Heart right ventricle (tissue), 16 donors: ENCODE results near the gene BTBD9. TPM values are rescaled to one million over a fixed set of nuclear protein-coding genes. Genes with fewer than 3 reads are reported as not detected.

ENCODE experiments used
- ATAC-seq, 8 donors: fragments of 200-7000 bp; cut with Tn5 transposase; one replicate each; pipeline ENCODE4 v1.9.1; 2020; ENCODE audit warnings: mild to moderate bottlenecking in 8 of 8, moderate library complexity in 8 of 8, moderate number of reproducible peaks in 1 of 8
- DNase-seq, 2 donors: peaks; one replicate each; pipeline ENCODE4 v3.0.0-alpha.2; 2020
- H3K27ac ChIP-seq, 10 donors: fragments of 200-600 bp; sonication (generic) in 2 of 10; one replicate each; pipeline versions ENCODE4 v1.5.0 to v1.8.0; 2020 to 2022; ENCODE audit warnings: mild to moderate bottlenecking in 3 of 10
- H3K27me3 ChIP-seq, 7 donors: fragments of 200-600 bp; one replicate each; pipeline ENCODE4 v1.8.0; 2021 to 2022; ENCODE audit warnings: mild to moderate bottlenecking in 2 of 7
- H3K36me3 ChIP-seq, 9 donors: fragments of 200-600 bp; sonication (generic) in 1 of 9; one replicate each; pipeline versions ENCODE4 v1.5.0 to v1.8.0; 2020 to 2022; ENCODE audit warnings: mild to moderate bottlenecking in 2 of 9
- H3K4me1 ChIP-seq, 9 donors: fragments of 200-600 bp; sonication (generic) in 1 of 9; one replicate each; pipeline versions ENCODE4 v1.5.0 to v1.8.0; 2020 to 2022; ENCODE audit warnings: mild to moderate bottlenecking in 4 of 9
- H3K4me3 ChIP-seq, 10 donors: fragments of 200-600 bp; sonication (generic) in 2 of 10; one replicate each; pipeline versions ENCODE4 v1.5.0 to v1.8.0; 2020 to 2022; ENCODE audit warnings: mild to moderate bottlenecking in 7 of 10, moderate library complexity in 2 of 10
- H3K9me3 ChIP-seq, 11 donors: fragments of 200-600 bp in 10 of 11; sonication (generic) in 2 of 11; one replicate each; pipeline versions ENCODE4 v1.5.0 to v1.8.0; 2013 to 2022; ENCODE audit warnings: mild to moderate bottlenecking in 2 of 11, control low read depth in 1 of 11, moderate library complexity in 1 of 11
- WGBS, 2 donors: extraction: QIAGEN DNeasy Blood & Tissue Kit; methylation state at CpG; one replicate each; pipeline ENCODE4 v1.1.7; 2013; ENCODE audit warnings: inconsistent platforms in 1 of 2; 5-methylcytosine and 5-hydroxymethylcytosine counted together
- intact Hi-C, 10 donors: fragments of 100-400 bp; cut with DNase I; formaldehyde crosslinking; loops; one replicate each; pipeline versions ENCODE4 v1.11.1 to v1.14.2; 2022
- polyA plus RNA-seq, 2 donors: library from polyadenylated mRNA; stranded (reverse); fragments of 200-250 nt; gene quantifications; one replicate each; pipeline ENCODE4 v1.2.3, GENCODE V29; 2013
- total RNA-seq, 10 donors: library from RNA; stranded (reverse); fragmentation: NEBNext Ultra II Directional in 3 of 10; extraction: Animal tissue kit (Norgen Biotek cat#: 25700) in 3 of 10; gene quantifications; one replicate each; pipeline versions ENCODE4 v1.2.1 to v1.2.4, GENCODE V29; 2021 to 2023
- TF ChIP-seq, protein P1 (sequence below), 9 donors: fragments of 200-600 bp; sonication (generic) in 2 of 9; IDR thresholded peaks; one replicate each; pipeline versions ENCODE4 v1.5.0 to v1.8.0; 2021 to 2022; ENCODE audit warnings: antibody characterized with exemption in 9 of 9, mild to moderate bottlenecking in 5 of 9, moderate library complexity in 1 of 9
- donor health status: Arrhythmogenic right ventricular cardiomyopathy.
- donor health status: ischemic (EF 13 %, LVEDD 7.1; RV severe dilation, severe dysfunction).
- donor health status: healthy with polysubstance abuse.
- donor health status: DM: no; HTN: yes; CAD: no.
- donor health status: DM: no; HTN: no; CAD: no.
- donor health status: ischemic (EF 25% LVEDD 6.9; RV normal size, moderate dysfunction).
- donor health status: ischemic (EF 25% LVEDD 5.7; RV mildly dilated, moderate dysfunction).
- donor health status: healthy.
- donor health status: DM: yes; HTN: yes; CAD: no.
- donor health status: Ischemic cardiomyopathy.
- donor health status: ischemic (EF 35%, LVEDD 5.7; RV mildly dilated, moderate dysfunction).
- donor health status: nonischemic (EF 11% LVEDD 7.7; RV severe dilation, severe dysfunction).
- donor health status: DM: yes; HTN: yes; CAD: no.
- donor health status: PGD.
- donor health status: ischemic (EF 29% LVEDD 5.4; RV normal size, mild dysfunction).
- donor health status: nonischemic (EF 23%, LVEDD 6.1; RV moderate dilation, normal function).

The BTBD9 gene
- total and polyA plus RNA-seq, 12 donors = 4.2 to 27.7 (median 18.3) TPM

DNA sequence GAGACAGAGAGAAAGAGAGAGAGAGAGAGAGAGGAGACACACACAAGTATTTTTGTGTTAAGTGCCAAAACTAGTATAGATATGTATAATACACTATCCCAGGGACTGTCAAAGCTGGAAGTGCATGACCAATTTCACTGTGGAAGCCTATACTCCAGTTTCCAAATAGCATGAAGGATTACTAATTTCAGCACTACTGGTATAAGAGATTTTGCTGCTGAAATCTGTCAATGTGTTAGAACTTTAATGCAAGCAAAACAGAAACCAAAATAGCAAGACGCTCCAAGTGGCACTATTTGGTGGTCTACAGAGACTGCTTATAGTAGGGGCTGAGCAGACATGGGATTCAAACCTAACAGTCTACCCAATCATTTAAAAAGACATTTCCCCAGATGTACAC is 284.8 kb downstream of the BTBD9 start:
- peaks cover 0 to 32% (median 9%) of the 10 kb centered on the region in 9 donors for H3K4me1 ChIP-seq
- no peak overlapping the region for H3K27ac ChIP-seq
- H3K27me3 ChIP-seq = no peaks in the 10 kb centered on the region
- no peaks in the 10 kb centered on the region for H3K36me3 ChIP-seq
- 60 to 82% methylated on average over 1 of the region's 1 CpG for WGBS, 2 donors
- no peak overlapping the region for H3K4me3 ChIP-seq
- ATAC-seq (no peak), DNase-seq (no peak)
- intact Hi-C loops = no loop called here
- TF ChIP-seq, protein P1, sequence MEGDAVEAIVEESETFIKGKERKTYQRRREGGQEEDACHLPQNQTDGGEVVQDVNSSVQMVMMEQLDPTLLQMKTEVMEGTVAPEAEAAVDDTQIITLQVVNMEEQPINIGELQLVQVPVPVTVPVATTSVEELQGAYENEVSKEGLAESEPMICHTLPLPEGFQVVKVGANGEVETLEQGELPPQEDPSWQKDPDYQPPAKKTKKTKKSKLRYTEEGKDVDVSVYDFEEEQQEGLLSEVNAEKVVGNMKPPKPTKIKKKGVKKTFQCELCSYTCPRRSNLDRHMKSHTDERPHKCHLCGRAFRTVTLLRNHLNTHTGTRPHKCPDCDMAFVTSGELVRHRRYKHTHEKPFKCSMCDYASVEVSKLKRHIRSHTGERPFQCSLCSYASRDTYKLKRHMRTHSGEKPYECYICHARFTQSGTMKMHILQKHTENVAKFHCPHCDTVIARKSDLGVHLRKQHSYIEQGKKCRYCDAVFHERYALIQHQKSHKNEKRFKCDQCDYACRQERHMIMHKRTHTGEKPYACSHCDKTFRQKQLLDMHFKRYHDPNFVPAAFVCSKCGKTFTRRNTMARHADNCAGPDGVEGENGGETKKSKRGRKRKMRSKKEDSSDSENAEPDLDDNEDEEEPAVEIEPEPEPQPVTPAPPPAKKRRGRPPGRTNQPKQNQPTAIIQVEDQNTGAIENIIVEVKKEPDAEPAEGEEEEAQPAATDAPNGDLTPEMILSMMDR (IDR thresholded peaks at IDR 0.05) = no peak
- H3K9me3 ChIP-seq = no peaks in the 10 kb centered on the region

GRCh38 chr6:38354037-38354381 is 285.7 kb downstream of the BTBD9 start:
- WGBS, 2 donors = 91 to 100% methylated on average over 1 of the region's 1 CpG
- no peak for DNase-seq
- no peaks in the 10 kb centered on the region for H3K9me3 ChIP-seq
- no peaks in the 10 kb centered on the region for H3K36me3 ChIP-seq
- no peak overlapping the region for H3K27ac ChIP-seq
- no peak for ATAC-seq
- no peak overlapping the region for H3K4me3 ChIP-seq
- no peaks in the 10 kb centered on the region for H3K27me3 ChIP-seq
- intact Hi-C loops = no loop called here
- TF ChIP-seq, protein P1 (IDR thresholded peaks at IDR 0.05) = no peak
- peaks cover 0 to 31% (median 9%) of the 10 kb centered on the region in 9 donors for H3K4me1 ChIP-seq

DNA sequence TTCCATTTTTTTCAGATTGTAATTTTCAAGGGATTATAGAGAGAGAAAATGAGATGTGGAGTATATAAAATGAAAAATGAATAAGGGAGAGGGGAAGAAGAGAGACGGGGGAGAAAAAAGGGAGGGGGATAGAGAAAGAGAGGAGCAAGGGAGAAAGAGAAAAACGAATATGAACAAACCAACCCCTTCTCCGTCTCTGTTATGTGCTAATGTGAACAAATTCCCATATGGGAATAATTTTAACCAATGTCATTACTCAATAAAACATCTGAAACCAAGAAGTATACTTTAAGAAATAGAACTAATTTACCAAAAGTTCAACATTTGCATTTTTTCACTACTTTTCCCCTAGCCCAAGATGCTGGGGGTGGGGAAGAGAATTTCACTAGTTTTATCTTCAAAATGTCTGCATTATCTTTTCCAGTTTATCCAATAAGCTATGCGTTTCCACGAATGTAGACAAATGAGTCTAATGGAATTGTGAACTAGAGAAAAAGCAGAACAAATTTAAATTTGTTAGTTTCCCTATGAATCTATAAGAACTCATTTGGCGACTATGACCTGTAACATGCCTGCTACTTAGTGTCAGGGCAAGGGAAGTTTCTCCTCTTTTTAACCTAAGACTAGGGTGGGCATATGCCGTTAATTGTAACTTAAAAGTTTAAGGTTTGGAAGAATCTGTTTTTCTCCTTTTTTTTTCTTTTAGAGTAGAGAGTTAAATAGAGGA is 286.3 kb downstream of the BTBD9 start:
- H3K4me1 ChIP-seq = peaks cover 0 to 30% (median 9%) of the 10 kb centered on the region in 9 donors
- WGBS, 2 donors = 86 to 93% methylated on average over 7 of the region's 7 CpGs
- no peaks in the 10 kb centered on the region for H3K27me3 ChIP-seq
- ATAC-seq = no peak
- no peaks in the 10 kb centered on the region for H3K36me3 ChIP-seq
- intact Hi-C loops = no loop called here
- H3K4me3 ChIP-seq = no peak overlapping the region
- no peak for DNase-seq
- H3K9me3 ChIP-seq = no peaks in the 10 kb centered on the region
- TF ChIP-seq, protein P1 (IDR thresholded peaks at IDR 0.05) = no peak
- H3K27ac ChIP-seq = no peak overlapping the region

GRCh38 chr6:38352636-38353035 is 287.1 kb downstream of the BTBD9 start:
- ATAC-seq (no peak), DNase-seq (no peak)
- H3K4me3 ChIP-seq = no peak overlapping the region
- no peak overlapping the region for H3K27ac ChIP-seq
- H3K36me3 ChIP-seq = no peaks in the 10 kb centered on the region
- intact Hi-C loops = no loop called here
- no peaks in the 10 kb centered on the region for H3K27me3 ChIP-seq
- no peaks in the 10 kb centered on the region for H3K9me3 ChIP-seq
- peaks cover 0 to 21% (median 9%) of the 10 kb centered on the region in 9 donors for H3K4me1 ChIP-seq
- TF ChIP-seq, protein P1 (IDR thresholded peaks at IDR 0.05) = no peak
- WGBS, 2 donors = 98 to 100% methylated on average over 1 of the region's 1 CpG
